ENCODE measurements around the gene UBE2R2.
"Not testable (repeated sequence)": the region's sequence is repeated elsewhere in the genome, so short reads cannot be mapped to it uniquely, and the experiment has no call there.

Gene UBE2R2

GRCh38 chr9:33820231-33820745 is 3.3 kb downstream of the UBE2R2 start:
- no peak for TF ChIP-seq CTCF (conservative IDR thresholded peaks at IDR 0.05)
- peak overlapping the region; percentile 100 for H3K27ac ChIP-seq

GRCh38 chr9:33823801-33824200 is 6.8 kb downstream of the UBE2R2 start:
- no peak overlapping the region for H3K27ac ChIP-seq
- no peak for TF ChIP-seq CTCF (conservative IDR thresholded peaks at IDR 0.05)

GRCh38 chr9:33827285-33827684 is 10.3 kb downstream of the UBE2R2 start:
- not testable (repeated sequence) for H3K27ac ChIP-seq

- not testable (repeated sequence) for H3K27ac ChIP-seq
These were observed 12.8 kb downstream of the UBE2R2 start for GRCh38 chr9:33829641-33830230.

GRCh38 chr9:33835625-33836260 is 18.8 kb downstream of the UBE2R2 start:
- no peak overlapping the region for H3K27ac ChIP-seq
- no peak for TF ChIP-seq CTCF (conservative IDR thresholded peaks at IDR 0.05)

- not testable (repeated sequence) for H3K27ac ChIP-seq
These were observed 19.3 kb downstream of the UBE2R2 start for GRCh38 chr9:33836261-33836660.

GRCh38 chr9:33837138-33837537 is 20.2 kb downstream of the UBE2R2 start:
- TF ChIP-seq CTCF (conservative IDR thresholded peaks at IDR 0.05): no peak
- H3K27ac ChIP-seq: no peak overlapping the region

- H3K27ac ChIP-seq: no peak overlapping the region
- no peak for TF ChIP-seq CTCF (conservative IDR thresholded peaks at IDR 0.05)
These were observed 23.4 kb downstream of the UBE2R2 start for GRCh38 chr9:33840381-33840780.

GRCh38 chr9:33843312-33843961 is 26.5 kb downstream of the UBE2R2 start:
- TF ChIP-seq CTCF (conservative IDR thresholded peaks at IDR 0.05): no peak
- H3K27ac ChIP-seq: no peak overlapping the region

Measured in VCaP (cell line).